IgD-negative memory B cell (primary cell): Measurements from ENCODE around the gene GVQW3. TPM values are rescaled to one million over a fixed set of nuclear protein-coding genes. Genes with fewer than 3 reads are reported as not detected.

ENCODE experiments used
- H3K27ac Mint-ChIP-seq, 3 donors: one replicate each; pipeline ENCODE4 v1.8.0; 2020 to 2022; ENCODE audit warnings: mild to moderate bottlenecking in 3 of 3, mixed read lengths in 3 of 3, moderate library complexity in 1 of 3
- H3K27me3 Mint-ChIP-seq: one replicate; pipeline ENCODE4 v1.8.0; 2021; ENCODE audit warnings: mixed read lengths
- H3K36me3 Mint-ChIP-seq: one replicate; pipeline ENCODE4 v1.8.0; 2020; ENCODE audit warnings: mild to moderate bottlenecking, mixed read lengths
- H3K4me1 Mint-ChIP-seq, 3 donors: one replicate each; pipeline ENCODE4 v1.8.0; 2020 to 2022; ENCODE audit warnings: mixed read lengths in 3 of 3, mild to moderate bottlenecking in 1 of 3
- H3K4me3 Mint-ChIP-seq, 4 donors: one replicate each; pipeline ENCODE4 v1.8.0; 2020 to 2022; ENCODE audit warnings: mild to moderate bottlenecking in 4 of 4, mixed read lengths in 4 of 4, moderate library complexity in 3 of 4
- H3K9me3 Mint-ChIP-seq, 3 donors: one replicate each; pipeline ENCODE4 v1.8.0; 2020 to 2021; ENCODE audit warnings: mixed read lengths in 3 of 3, mild to moderate bottlenecking in 1 of 3
- polyA plus RNA-seq: library from polyadenylated mRNA; unstranded; fragments of 300-500 nt; fragmentation: Illumina TruSeq; gene quantifications from one replicate; pipeline ENCODE4 v1.2.3, GENCODE V29; 2021

Gene GVQW3
- polyA plus RNA-seq, 1 donor from 2014 or later = 2.1 TPM

GRCh38 chr11:76448506-76448905, 67.4 kb downstream of the GVQW3 start:
- Mint-ChIP-seq H3K4me1 (peaks cover 19 to 30% (median 22%) of the 10 kb centered on the region in 3 donors), H3K36me3 (peaks cover 2% of the 10 kb centered on the region), H3K4me3 (no peak overlapping the region), H3K27me3 (no peaks in the 10 kb centered on the region), H3K9me3 (no peaks in the 10 kb centered on the region), H3K27ac (no peak overlapping the region)

GRCh38 chr11:76453248-76453647, 72.1 kb downstream of the GVQW3 start:
- Mint-ChIP-seq H3K36me3 (peaks cover 6% of the 10 kb centered on the region), H3K27ac (no peak overlapping the region), H3K9me3 (no peaks in the 10 kb centered on the region), H3K4me1 (peaks cover 0 to 13% (median 5%) of the 10 kb centered on the region in 3 donors), H3K4me3 (no peak overlapping the region), H3K27me3 (no peaks in the 10 kb centered on the region)

- H3K4me1 Mint-ChIP-seq = peaks cover 0 to 4% (median 3%) of the 10 kb centered on the region in 3 donors
- H3K27ac Mint-ChIP-seq = no peak overlapping the region
- no peak overlapping the region for H3K4me3 Mint-ChIP-seq
- peaks cover 6% of the 10 kb centered on the region for H3K36me3 Mint-ChIP-seq
- no peaks in the 10 kb centered on the region for H3K27me3 Mint-ChIP-seq
- no peaks in the 10 kb centered on the region for H3K9me3 Mint-ChIP-seq
Observed at GRCh38 chr11:76455331-76455730, 74.2 kb downstream of the GVQW3 start.

GRCh38 chr11:76455931-76456330, 74.8 kb downstream of the GVQW3 start:
- H3K27ac Mint-ChIP-seq = no peak overlapping the region
- peaks cover 6% of the 10 kb centered on the region for H3K36me3 Mint-ChIP-seq
- no peak overlapping the region for H3K4me3 Mint-ChIP-seq
- no peaks in the 10 kb centered on the region for H3K9me3 Mint-ChIP-seq
- H3K4me1 Mint-ChIP-seq = peaks cover 1 to 4% (median 3%) of the 10 kb centered on the region in 3 donors
- no peaks in the 10 kb centered on the region for H3K27me3 Mint-ChIP-seq

- Mint-ChIP-seq H3K27ac (no peak overlapping the region), H3K4me3 (no peak overlapping the region), H3K4me1 (peaks cover 2 to 4% (median 3%) of the 10 kb centered on the region in 3 donors), H3K9me3 (no peaks in the 10 kb centered on the region), H3K27me3 (no peaks in the 10 kb centered on the region), H3K36me3 (peaks cover 6% of the 10 kb centered on the region)
Observed at GRCh38 chr11:76456571-76456970, 75.4 kb downstream of the GVQW3 start.

Other genes starting within 250 kb of the GVQW3 start
- not detected for gene WNT11, start 174.8 kb upstream of the GVQW3 start, polyA plus RNA-seq
- gene THAP12, start 191 bp upstream of the GVQW3 start, polyA plus RNA-seq = 62.7 TPM
- 22.9 TPM for gene EMSY, start 63.7 kb downstream of the GVQW3 start, polyA plus RNA-seq